Mammary epithelial cell (primary cell): ENCODE results near the gene CCNI.

Source experiments
- CTCF ChIP-seq, 2 donors: IDR thresholded peaks in 1 of 2; conservative IDR thresholded peaks in 1 of 2; 2 replicates each; pipeline ENCODE4 v1.5.1; 2011 to 2012; ENCODE audit warnings: inconsistent platforms in 2 of 2, low read length in 2 of 2, mild to moderate bottlenecking in 2 of 2, control low read depth in 1 of 2, low read depth in 1 of 2; ENCODE audit not compliant: insufficient read depth in 1 of 2; ENCODE audit errors: extremely low read depth in 1 of 2
- EZH2 ChIP-seq: IDR thresholded peaks from 2 replicates; pipeline ENCODE4 v1.6.1; 2012; ENCODE audit warnings: low read length, inconsistent platforms, borderline replicate concordance

- no peak for TF ChIP-seq CTCF (conservative IDR thresholded peaks at IDR 0.05 in 1 of 2, IDR thresholded peaks at IDR 0.05 in 1 of 2; ENCODE audit: extremely low read depth in 1 of 2, insufficient read depth in 1 of 2, low read depth in 1 of 2, low read length in 2 of 2)
- no peak for TF ChIP-seq EZH2
Measured at GRCh38 chr4:77100234-77100633, 24.4 kb upstream of the CCNI start.
